Lower lobe of right lung (tissue), 2 donors: ENCODE measurements around the gene ITM2B. TPM values are rescaled to one million over a fixed set of nuclear protein-coding genes. Genes with fewer than 3 reads are reported as not detected.
A peak's percentile ranks its signal among the peaks of the same experiment; 100 is the strongest.

Experiments used
- ATAC-seq, 2 donors: fragments of 200-7000 bp; cut with Tn5 transposase; one replicate each; pipeline ENCODE4 v1.9.1; 2020 to 2022; ENCODE audit warnings: mild to moderate bottlenecking in 2 of 2, moderate library complexity in 2 of 2
- DNase-seq: peaks from one replicate; pipeline ENCODE4 v3.0.0-alpha.2; 2020
- H3K27ac ChIP-seq: fragments of 200-600 bp; one replicate; pipeline ENCODE4 v1.8.0; 2022
- H3K27me3 ChIP-seq: fragments of 200-600 bp; one replicate; pipeline ENCODE4 v1.8.0; 2022; ENCODE audit warnings: low read depth
- H3K36me3 ChIP-seq: fragments of 200-600 bp; one replicate; pipeline ENCODE4 v1.8.0; 2022; ENCODE audit warnings: mild to moderate bottlenecking
- H3K4me1 ChIP-seq: fragments of 200-600 bp; one replicate; pipeline ENCODE4 v1.8.0; 2022
- H3K4me3 ChIP-seq: fragments of 200-600 bp; one replicate; pipeline ENCODE4 v1.8.0; 2022; ENCODE audit warnings: mild to moderate bottlenecking
- H3K9me3 ChIP-seq: fragments of 200-600 bp; one replicate; pipeline ENCODE4 v1.8.0; 2022
- CTCF ChIP-seq: fragments of 200-600 bp; IDR thresholded peaks from one replicate; pipeline ENCODE4 v1.8.0; 2022; ENCODE audit warnings: antibody characterized with exemption, mild to moderate bottlenecking
- intact Hi-C: fragments of 100-400 bp; cut with DNase I; formaldehyde crosslinking; loops from one replicate; pipeline ENCODE4 v1.11.0; 2022
- long read RNA-seq: library from polyadenylated mRNA; unstranded; transcript quantifications from one replicate; pipeline ENCODE4 v2.0.0, GENCODE V29; 2021
- total RNA-seq: library from RNA; stranded (reverse); fragmentation: NEBNext Ultra II Directional; extraction: Animal tissue kit (Norgen Biotek cat#: 25700); gene quantifications from one replicate; pipeline ENCODE4 v1.2.1, GENCODE V29; 2021
- donor health status: DM: no; HTN: yes; CAD: no; lungs with severe emphysema.

ITM2B gene
- 834 TPM for total RNA-seq
- long read RNA-seq, full-length matches to known transcripts = 1,112 of 1,164 reads
- long read RNA-seq, partial matches to known transcripts = 36 of 1,164 reads
- long read RNA-seq, other reads (novel, unspliced or antisense) = 16 of 1,164 reads

GRCh38 chr13:48233046-48233888 is at the start of gene ITM2B:
ITM2B (plus strand) TSS chr13:48233206; CDS start chr13:48233361, 155 bp downstream.
- DNase-seq = peak; percentile 90
- Histone ChIP-seq H3K36me3 (no peaks in the 10 kb centered on the region), H3K4me3 (peak within 1 kb of the TSS; percentile 93), H3K9me3 (no peaks in the 10 kb centered on the region), H3K27ac (peak within 1 kb of the TSS; percentile 100), H3K4me1 (peaks cover 34% of the 10 kb centered on the region), H3K27me3 (no peaks in the 10 kb centered on the region)
- intact Hi-C loops = no loop called here
- ATAC-seq = peak; percentile 96
- peak; percentile 61 for TF ChIP-seq CTCF

- Histone ChIP-seq H3K4me3 (no peak overlapping the region), H3K4me1 (no peaks in the 10 kb centered on the region), H3K36me3 (no peaks in the 10 kb centered on the region), H3K9me3 (no peaks in the 10 kb centered on the region), H3K27ac (no peak overlapping the region), H3K27me3 (no peaks in the 10 kb centered on the region)
- ATAC-seq = no peak
- TF ChIP-seq CTCF = no peak
- DNase-seq = no peak
- intact Hi-C loops = no loop called here
Measured at GRCh38 chr13:48184260-48184659, 48.7 kb upstream of the ITM2B start.

DNA sequence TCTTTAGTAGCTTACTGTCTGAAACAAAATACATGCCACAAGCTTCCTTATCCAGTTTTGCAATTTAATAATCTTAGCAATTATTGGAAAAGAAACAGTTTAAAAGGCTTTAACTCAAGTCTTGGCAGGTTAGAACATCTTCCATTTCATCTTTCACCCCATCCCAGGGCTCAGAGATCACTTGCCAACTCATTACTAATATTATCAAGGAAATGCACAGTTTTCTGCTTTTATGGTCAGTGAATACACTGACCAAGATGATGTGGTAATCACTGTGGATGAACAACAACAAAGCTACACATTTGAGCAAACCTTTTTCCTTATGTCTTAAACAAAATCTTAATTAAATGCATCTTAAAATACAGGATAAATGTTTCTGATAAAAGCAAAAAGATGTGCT is 48.0 kb upstream of the ITM2B start:
- H3K27ac ChIP-seq = no peak overlapping the region
- H3K27me3 ChIP-seq = no peaks in the 10 kb centered on the region
- DNase-seq (no peak), ATAC-seq (no peak)
- no peaks in the 10 kb centered on the region for H3K36me3 ChIP-seq
- intact Hi-C loops = no loop called here
- no peak overlapping the region for H3K4me3 ChIP-seq
- H3K4me1 ChIP-seq = no peaks in the 10 kb centered on the region
- no peaks in the 10 kb centered on the region for H3K9me3 ChIP-seq
- TF ChIP-seq CTCF = no peak

GRCh38 chr13:48186722-48187121 is 46.3 kb upstream of the ITM2B start:
- intact Hi-C loops = no loop called here
- no peaks in the 10 kb centered on the region for H3K4me1 ChIP-seq
- ATAC-seq (no peak), DNase-seq (no peak)
- TF ChIP-seq CTCF = no peak
- H3K4me3 ChIP-seq = no peak overlapping the region
- no peaks in the 10 kb centered on the region for H3K36me3 ChIP-seq
- no peaks in the 10 kb centered on the region for H3K27me3 ChIP-seq
- no peaks in the 10 kb centered on the region for H3K9me3 ChIP-seq
- no peak overlapping the region for H3K27ac ChIP-seq

GRCh38 chr13:48188131-48188530 is 44.9 kb upstream of the ITM2B start:
- Histone ChIP-seq H3K36me3 (no peaks in the 10 kb centered on the region), H3K27me3 (no peaks in the 10 kb centered on the region), H3K9me3 (no peaks in the 10 kb centered on the region), H3K4me3 (no peak overlapping the region), H3K4me1 (no peaks in the 10 kb centered on the region), H3K27ac (no peak overlapping the region)
- ATAC-seq = no peak
- TF ChIP-seq CTCF = no peak
- DNase-seq = no peak
- intact Hi-C loops = no loop called here
